ENCODE results near the gene RPP30.

RPP30 gene

GRCh38 chr10:90947030-90947960, 75.5 kb downstream of the RPP30 start:
- Histone ChIP-seq H3K4me2 (ENCODE audit: insufficient read depth, low read length) (peak overlapping the region; percentile 29), H3K4me1 (ENCODE audit: insufficient read depth, low read length) (peaks cover 80% of the 10 kb centered on the region), H3K79me2 (ENCODE audit: insufficient read depth, low read length) (peaks cover 38% of the 10 kb centered on the region), H4K20me1 (ENCODE audit: insufficient read depth, low read length) (no peaks in the 10 kb centered on the region), H3K27me3 (ENCODE audit: insufficient read depth, low read length, poor library complexity) (no peaks in the 10 kb centered on the region), H3K4me3 (ENCODE audit: low read depth in 1 of 2, low read length in 2 of 2) (peak overlapping the region in 1 of 2 experiments; percentile 18; a peak in 1 of 4 replicates), H3K9me3 (ENCODE audit: insufficient read depth, low read length, severe bottlenecking) (peaks cover 11% of the 10 kb centered on the region), H3K36me3 (ENCODE audit: insufficient read depth, low read length) (peaks cover 6% of the 10 kb centered on the region; the same call in 1 of the 2 replicates), H3K27ac (ENCODE audit: low read length) (peak overlapping the region; percentile 96), H2AFZ (ENCODE audit: low read depth, low read length) (no peak overlapping the region), H3K9ac (ENCODE audit: low read depth, low read length) (peak overlapping the region; percentile 71)
- ATAC-seq (ENCODE audit: insufficient read depth, low read depth) (peak; percentile 76), DNase-seq (peak; percentile 92)
- TF ChIP-seq CTCF (IDR thresholded peaks at IDR 0.05; ENCODE audit: borderline replicate concordance, extremely low read depth, low read length, poor library complexity, severe bottlenecking): peak; percentile 23
- TF ChIP-seq EZH2 (IDR thresholded peaks at IDR 0.05; ENCODE audit: borderline replicate concordance, low read depth, low read length, severe bottlenecking): no peak
